IMR-90 (cell line): ENCODE data around the gene SPATA33. TPM values are rescaled to one million over a fixed set of nuclear protein-coding genes. Genes with fewer than 3 reads are reported as not detected.

Experiments used
- ATAC-seq: fragments of 200-7000 bp; cut with Tn5 transposase; 2 replicates; pipeline ENCODE4 v1.9.1; 2020; ENCODE audit warnings: low read depth, mild to moderate bottlenecking, moderate library complexity
- BruUV-seq: library from RNA; stranded (reverse); fragments of 400-500 nt; replicated peaks from 2 replicates; lab custom pipeline; 2021; lab: Mats Ljungman, UMichigan
- CTCF ChIA-PET: fragments of 300-600 bp; formaldehyde crosslinking; extraction: SDS; loops from one replicate; lab custom pipeline; 2021; ENCODE audit warnings: antibody characterized with exemption; lab: Yijun Ruan, JAX
- POLR2A ChIA-PET: fragments of 300-600 bp; sonication (Branson Sonifier 250); formaldehyde crosslinking; loops from one replicate; lab custom pipeline; 2022; ENCODE audit warnings: antibody characterized with exemption; ENCODE audit not compliant: unreplicated experiment; lab: Charles Lee
- DNase-seq: peaks from one replicate; pipeline ENCODE4 v3.0.0; 2013
- H2AFZ ChIP-seq: replicated peaks from 2 replicates; pipeline ENCODE3; 2013; ENCODE audit warnings: low read length, mild to moderate bottlenecking; ENCODE audit not compliant: poor library complexity
- H2AK5ac ChIP-seq: 2 replicates; pipeline ENCODE4 v1.6.1; 2013; ENCODE audit warnings: low read depth, low read length, inconsistent platforms
- H2AK9ac ChIP-seq: replicated peaks from 2 replicates; pipeline ENCODE3; 2013; ENCODE audit warnings: mild to moderate bottlenecking, low read depth, low read length, moderate library complexity; ENCODE audit not compliant: poor library complexity
- H2BK120ac ChIP-seq: 2 replicates; pipeline ENCODE4 v1.6.1; 2013; ENCODE audit warnings: low read depth, low read length, inconsistent platforms
- H2BK15ac ChIP-seq: 3 replicates; pipeline ENCODE4 v1.6.1; 2013; ENCODE audit warnings: low read depth, low read length, inconsistent platforms
- H2BK20ac ChIP-seq: 2 replicates; pipeline ENCODE4 v1.6.1; 2013; ENCODE audit warnings: low read depth, mild to moderate bottlenecking, inconsistent platforms, low read length, moderate library complexity
- H2BK5ac ChIP-seq: 2 replicates; pipeline ENCODE4 v1.6.1; 2013; ENCODE audit warnings: mild to moderate bottlenecking, low read depth, low read length, inconsistent platforms; ENCODE audit not compliant: poor library complexity, severe bottlenecking
- H3K14ac ChIP-seq: replicated peaks from 2 replicates; pipeline ENCODE4 v1.6.1; 2013; ENCODE audit warnings: low read depth, low read length, inconsistent platforms
- H3K18ac ChIP-seq: 2 replicates; pipeline ENCODE4 v1.6.1; 2013; ENCODE audit warnings: low read depth, low read length, control low read depth
- H3K23ac ChIP-seq: 2 replicates; pipeline ENCODE4 v1.6.1; 2013; ENCODE audit warnings: low read depth, low read length, inconsistent platforms
- H3K27ac ChIP-seq: 2 replicates; pipeline ENCODE4 v1.5.1; 2013; ENCODE audit warnings: mild to moderate bottlenecking, control low read depth, low read length; ENCODE audit not compliant: insufficient read depth
- H3K27me3 ChIP-seq: 2 replicates; pipeline ENCODE4 v1.6.1; 2013; ENCODE audit warnings: low read length; ENCODE audit not compliant: control insufficient read depth, insufficient read depth
- H3K36me3 ChIP-seq: 2 replicates; pipeline ENCODE4 v1.6.1; 2013; ENCODE audit warnings: low read length, mixed read lengths; ENCODE audit not compliant: control insufficient read depth, insufficient read depth
- H3K4ac ChIP-seq: 2 replicates; pipeline ENCODE4 v1.6.1; 2013; ENCODE audit warnings: low read depth, low read length, inconsistent platforms
- H3K4me1 ChIP-seq: 2 replicates; pipeline ENCODE4 v1.6.1; 2013; ENCODE audit warnings: low read length, mixed read lengths; ENCODE audit not compliant: control insufficient read depth, insufficient read depth
- H3K4me2 ChIP-seq: 2 replicates; pipeline ENCODE4 v1.6.1; 2013; ENCODE audit warnings: low read depth, mild to moderate bottlenecking, control low read depth, low read length, moderate library complexity
- H3K4me3 ChIP-seq: 2 replicates; pipeline ENCODE4 v1.5.1; 2013; ENCODE audit warnings: low read depth, mild to moderate bottlenecking, control low read depth, low read length, moderate library complexity; ENCODE audit not compliant: insufficient read depth
- H3K56ac ChIP-seq: 2 replicates; pipeline ENCODE4 v1.6.1; 2013; ENCODE audit warnings: low read length, inconsistent platforms; ENCODE audit not compliant: insufficient read depth; ENCODE audit errors: extremely low read depth
- H3K79me1 ChIP-seq, 2 experiments: 2 replicates each; pipeline ENCODE4 v1.6.1; 2013; ENCODE audit warnings: low read length in 2 of 2, inconsistent platforms in 1 of 2, low read depth in 1 of 2
- H3K9ac ChIP-seq: 2 replicates; pipeline ENCODE4 v1.6.1; 2013; ENCODE audit warnings: low read depth, low read length, control low read depth
- H3K9me1 ChIP-seq: 2 replicates; pipeline ENCODE4 v1.6.1; 2013; ENCODE audit warnings: low read length, inconsistent platforms; ENCODE audit not compliant: insufficient read depth
- H3K9me3 ChIP-seq: 2 replicates; pipeline ENCODE4 v1.6.1; 2013; ENCODE audit warnings: low read length; ENCODE audit not compliant: control insufficient read depth, insufficient read depth
- H4K20me1 ChIP-seq: 2 replicates; pipeline ENCODE4 v1.6.1; 2013; ENCODE audit warnings: low read length, inconsistent platforms; ENCODE audit not compliant: insufficient read depth
- H4K5ac ChIP-seq: 2 replicates; pipeline ENCODE4 v1.6.1; 2013; ENCODE audit warnings: mild to moderate bottlenecking, low read depth, low read length, control low read depth
- H4K8ac ChIP-seq, 2 experiments: 2 replicates each; pipeline ENCODE4 v1.6.1; 2013; ENCODE audit warnings: low read depth in 2 of 2, low read length in 2 of 2, control low read depth in 1 of 2, inconsistent platforms in 1 of 2
- H4K91ac ChIP-seq: 2 replicates; pipeline ENCODE4 v1.6.1; 2013; ENCODE audit warnings: low read depth, low read length, inconsistent platforms; ENCODE audit not compliant: insufficient read depth
- BHLHE40 ChIP-seq: fragments of 150-350 bp; IDR thresholded peaks from 2 replicates; pipeline ENCODE4 v1.6.1; 2016; ENCODE audit warnings: mild to moderate bottlenecking, low read depth, low read length
- CEBPB ChIP-seq: IDR thresholded peaks from 2 replicates; pipeline ENCODE4 v1.6.1; 2012; ENCODE audit warnings: low read depth, low read length, improper control_type of control experiment
- CHD1 ChIP-seq: IDR thresholded peaks from 2 replicates; pipeline ENCODE4 v1.6.1; 2012; ENCODE audit warnings: low read depth, low read length, improper control_type of control experiment
- CTCF ChIP-seq: conservative IDR thresholded peaks from 2 replicates; pipeline ENCODE4 v1.5.1; 2012; ENCODE audit warnings: mild to moderate bottlenecking, low read depth, low read length, improper control_type of control experiment
- ELK1 ChIP-seq: fragments of 150-350 bp; IDR thresholded peaks from 2 replicates; pipeline ENCODE4 v1.6.1; 2016; ENCODE audit warnings: low read depth, mild to moderate bottlenecking, low read length, moderate library complexity, borderline replicate concordance
- FOS ChIP-seq: fragments of 150-350 bp; IDR thresholded peaks from 2 replicates; pipeline ENCODE4 v1.6.1; 2016; ENCODE audit warnings: low read depth, low read length
- MAFK ChIP-seq: IDR thresholded peaks from 2 replicates; pipeline ENCODE4 v1.6.1; 2012; ENCODE audit warnings: low read depth, low read length, improper control_type of control experiment
- MAZ ChIP-seq: IDR thresholded peaks from 2 replicates; pipeline ENCODE4 v1.6.1; 2012; ENCODE audit warnings: low read depth, mild to moderate bottlenecking, low read length, improper control_type of control experiment, moderate library complexity, borderline replicate concordance
- MXI1 ChIP-seq: IDR thresholded peaks from 2 replicates; pipeline ENCODE4 v1.6.1; 2012; ENCODE audit warnings: low read depth, mild to moderate bottlenecking, low read length, moderate library complexity, borderline replicate concordance
- NFE2L2 ChIP-seq: fragments of 150-350 bp; IDR thresholded peaks from 2 replicates; pipeline ENCODE4 v1.6.1; 2016; ENCODE audit warnings: low read depth, mild to moderate bottlenecking, low read length
- POLR2A ChIP-seq: IDR thresholded peaks from 2 replicates; pipeline ENCODE4 v1.6.1; 2012; ENCODE audit warnings: mild to moderate bottlenecking, low read depth, low read length
- RAD21 ChIP-seq: IDR thresholded peaks from 2 replicates; pipeline ENCODE4 v1.6.1; 2012; ENCODE audit warnings: low read length, improper control_type of control experiment
- RCOR1 ChIP-seq: IDR thresholded peaks from 2 replicates; pipeline ENCODE4 v1.6.1; 2012; ENCODE audit warnings: mild to moderate bottlenecking, low read length, improper control_type of control experiment; ENCODE audit not compliant: insufficient replicate concordance
- RFX5 ChIP-seq: IDR thresholded peaks from 2 replicates; pipeline ENCODE4 v1.8.0; 2012; ENCODE audit warnings: low read depth, mild to moderate bottlenecking, low read length, moderate library complexity
- SMC3 ChIP-seq: fragments of 150-350 bp; IDR thresholded peaks from 2 replicates; pipeline ENCODE4 v1.6.1; 2016; ENCODE audit warnings: low read depth, mild to moderate bottlenecking, antibody characterized with exemption, low read length, moderate library complexity
- USF2 ChIP-seq: fragments of 150-350 bp; IDR thresholded peaks from 2 replicates; pipeline ENCODE4 v1.6.1; 2017; ENCODE audit warnings: mild to moderate bottlenecking, antibody characterized with exemption, low read length, low read depth
- WGBS, 2 experiments: methylation state at CpG; one replicate each; pipeline versions ENCODE4 v1.1.5 to v1.1.7; 2013; ENCODE audit warnings: missing lambda C conversion rate in 2 of 2; ENCODE audit not compliant: insufficient read length in 1 of 2; ENCODE audit errors: extremely low coverage in 2 of 2; 5-methylcytosine and 5-hydroxymethylcytosine counted together
- dilution Hi-C: fragments of 300-500 bp; cut with HindIII; formaldehyde crosslinking; loops from one replicate; pipeline ENCODE4 v1.14.3; 2018; ENCODE audit warnings: low sequenced_read_pairs; ENCODE audit not compliant: unreplicated experiment
- in situ Hi-C: fragments of 300-500 bp; cut with MboI; formaldehyde crosslinking; loops from 3 replicates; pipeline ENCODE4 v1.14.3; 2019; ENCODE audit warnings: low sequenced_read_pairs, inconsistent platforms, mixed read lengths
- intact Hi-C: fragments of 100-400 bp; cut with micrococcal nuclease; formaldehyde crosslinking; loops from 2 replicates; pipeline ENCODE4 v1.10.0; 2022
- polyA plus RNA-seq, 3 experiments: library from polyadenylated mRNA; depleted of rRNA; stranded (reverse); fragments of >200 nt; gene quantifications; 2 replicates each; pipeline ENCODE4 v1.2.3, GENCODE V29; 2012; ENCODE audit warnings: low replicate concordance in 1 of 3
- total RNA-seq: library from RNA; depleted of rRNA; stranded (reverse); fragments of >200 nt; gene quantifications from 2 replicates; pipeline ENCODE4 v1.2.3, GENCODE V29; 2012

The SPATA33 gene
- total and polyA plus RNA-seq, 2 of the 4 experiments (the other 2 are of a cell fraction), result 0.90 to 3.4 TPM

GRCh38 chr16:89709166-89709565, 51.5 kb downstream of the SPATA33 start:
- Histone ChIP-seq H3K9ac (no peak overlapping the region), H2BK20ac (no peak overlapping the region), H2BK120ac (no peak overlapping the region), H3K9me3 (no peaks in the 10 kb centered on the region), H4K91ac (no peak overlapping the region), H3K18ac (no peak overlapping the region), H3K56ac (no peak overlapping the region), H4K5ac (no peak overlapping the region), H3K4me2 (no peak overlapping the region), H2BK15ac (no peak overlapping the region), H4K8ac (no peak overlapping the region), H3K36me3 (peaks cover 15% of the 10 kb centered on the region; the same call in 1 of the 2 replicates), H4K20me1 (no peaks in the 10 kb centered on the region; the same call in 1 of the 2 replicates), H3K4me3 (no peak overlapping the region), H3K27ac (no peak overlapping the region), H3K23ac (no peak overlapping the region), H2AK9ac (no peak overlapping the region), H3K14ac (no peak overlapping the region), H2BK5ac (no peak overlapping the region), H3K4me1 (peaks cover 6% of the 10 kb centered on the region), H2AK5ac (no peak overlapping the region), H3K27me3 (no peaks in the 10 kb centered on the region), H3K9me1 (no peaks in the 10 kb centered on the region), H3K79me1 (no peaks in the 10 kb centered on the region), H3K4ac (no peak overlapping the region), H2AFZ (no peak overlapping the region)
- POLR2A ChIA-PET, result interaction anchor here (0.5 kb wide), 1 partner anchor 34 kb away, joined by 9 read pairs; no protein-coding TSS in a partner anchor
- dilution Hi-C loops (no loop called here), intact Hi-C loops (no loop called here), in situ Hi-C loops (no loop called here)
- TF ChIP-seq MXI1, result no peak
- TF ChIP-seq ELK1, result no peak
- TF ChIP-seq MAZ, result no peak
- TF ChIP-seq MAFK, result no peak
- no peak for TF ChIP-seq CEBPB
- no peak for TF ChIP-seq POLR2A
- no peak for TF ChIP-seq RAD21
- TF ChIP-seq RCOR1, result no peak
- TF ChIP-seq SMC3, result no peak
- no peak for TF ChIP-seq CHD1
- no peak for TF ChIP-seq RFX5
- TF ChIP-seq CTCF, result no peak
- TF ChIP-seq FOS, result no peak
- no peak for TF ChIP-seq NFE2L2
- no peak for TF ChIP-seq BHLHE40
- TF ChIP-seq USF2, result no peak
- no TSS peak for BruUV-seq
- WGBS, 2 experiments, result 89% methylated on average over 1 of the region's 10 CpGs; no CpG with 5 or more reads in 1 of the 2 experiments
- no peak for DNase-seq
- CTCF ChIA-PET, result no interaction called here
- ATAC-seq, result no peak
